Endodermal cell (in vitro differentiated cells): ENCODE measurements around the gene GPR62. TPM values are rescaled to one million over a fixed set of nuclear protein-coding genes. Genes with fewer than 3 reads are reported as not detected.

Source experiments
- DNase-seq: peaks from one replicate; pipeline ENCODE4 v3.0.0-alpha.2; 2017
- H3K27ac ChIP-seq: 2 replicates; pipeline ENCODE4 v1.5.1; 2013; ENCODE audit warnings: mild to moderate bottlenecking, low read depth, low read length, moderate library complexity
- H3K27me3 ChIP-seq: 2 replicates; pipeline ENCODE4 v1.6.1; 2013; ENCODE audit warnings: mild to moderate bottlenecking, low read length, moderate library complexity; ENCODE audit not compliant: insufficient read depth, control insufficient read depth, poor library complexity, severe bottlenecking
- H3K36me3 ChIP-seq: 2 replicates; pipeline ENCODE4 v1.7.0; 2013; ENCODE audit warnings: mild to moderate bottlenecking, low read length, moderate library complexity; ENCODE audit not compliant: control insufficient read depth, insufficient read depth
- H3K4me1 ChIP-seq: one replicate; pipeline ENCODE4 v1.7.0; 2013; ENCODE audit warnings: low read length; ENCODE audit not compliant: control insufficient read depth, insufficient read depth
- H3K4me3 ChIP-seq: 2 replicates; pipeline ENCODE4 v1.5.1; 2013; ENCODE audit warnings: mild to moderate bottlenecking, low read length, moderate library complexity
- H3K9ac ChIP-seq: 2 replicates; pipeline ENCODE4 v1.6.1; 2013; ENCODE audit warnings: mild to moderate bottlenecking, low read length, moderate library complexity; ENCODE audit not compliant: poor library complexity, severe bottlenecking; ENCODE audit errors: extremely low read depth
- H3K9me3 ChIP-seq: 2 replicates; pipeline ENCODE4 v1.6.1; 2013; ENCODE audit warnings: mild to moderate bottlenecking, low read length, moderate library complexity; ENCODE audit not compliant: control insufficient read depth
- H3K27ac Mint-ChIP-seq: 2 replicates; pipeline ENCODE4 v1.8.0; 2020; ENCODE audit warnings: mixed read lengths
- H3K27me3 Mint-ChIP-seq: 2 replicates; pipeline ENCODE4 v1.8.0; 2021; ENCODE audit warnings: mild to moderate bottlenecking, mixed read lengths; ENCODE audit not compliant: insufficient read depth
- H3K36me3 Mint-ChIP-seq: 2 replicates; pipeline ENCODE4 v1.8.0; 2020; ENCODE audit warnings: low read depth, mixed read lengths
- H3K4me1 Mint-ChIP-seq: 2 replicates; pipeline ENCODE4 v1.8.0; 2020; ENCODE audit warnings: mixed read lengths
- H3K4me3 Mint-ChIP-seq: 2 replicates; pipeline ENCODE4 v1.8.0; 2020; ENCODE audit warnings: mild to moderate bottlenecking, moderate library complexity, mixed read lengths
- H3K9me3 Mint-ChIP-seq: 2 replicates; pipeline ENCODE4 v1.8.0; 2020; ENCODE audit warnings: mild to moderate bottlenecking, mixed read lengths
- WGBS, 2 experiments: methylation state at CpG; one replicate each; pipeline versions ENCODE4 v1.1.5 to v1.1.7; 2013; ENCODE audit warnings: missing lambda C conversion rate in 2 of 2, mixed read lengths in 1 of 2; ENCODE audit not compliant: insufficient coverage in 1 of 2, insufficient read length in 1 of 2; 5-methylcytosine and 5-hydroxymethylcytosine counted together
- total RNA-seq, 2 donors: library from RNA; stranded (reverse); fragmentation: NEBNext Ultra II Directional in 1 of 2; extraction: Animal tissue kit (Norgen Biotek cat#: 25700) in 1 of 2; gene quantifications; 2 replicates in 1 of 2; 3 replicates in 1 of 2; pipeline ENCODE4 v1.2.1, GENCODE V29; 2021
- TF ChIP-seq, protein P1 (sequence below): fragments of 200-600 bp; sonication (generic); conservative IDR thresholded peaks from 2 replicates; pipeline ENCODE4 v1.5.0; 2021; ENCODE audit warnings: antibody characterized with exemption, mild to moderate bottlenecking

The GPR62 gene
- total RNA-seq, 2 donors from 2014 or later: 0.40 to 0.44 TPM

DNA sequence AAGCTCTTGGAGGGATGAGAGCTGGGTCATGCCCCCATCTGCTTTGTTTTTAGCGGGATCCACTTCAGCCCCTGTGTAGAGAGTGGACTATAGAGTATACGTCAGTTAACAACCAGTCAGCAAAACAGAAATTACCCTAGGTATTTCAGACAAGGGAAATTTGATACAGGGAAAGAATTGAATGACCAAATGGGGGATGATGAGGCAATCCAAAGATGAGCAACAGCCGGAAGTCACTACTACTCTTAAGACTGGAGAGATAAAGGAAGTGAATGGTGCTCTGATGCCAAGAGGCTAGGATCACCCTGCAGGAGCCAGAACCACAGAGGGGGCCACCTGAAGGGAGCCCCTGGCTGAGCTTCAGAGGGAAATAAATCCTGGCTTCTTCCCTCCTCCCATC lies 1.7 kb upstream of the GPR62 start:
- no peaks in the 10 kb centered on the region for H3K4me1 ChIP-seq
- no peaks in the 10 kb centered on the region for H3K9me3 ChIP-seq
- 83 to 88% methylated on average over 2 to 3 of the region's 3 CpGs for WGBS, 2 experiments
- H3K27ac Mint-ChIP-seq: no peak overlapping the region
- H3K36me3 Mint-ChIP-seq: peaks cover 7% of the 10 kb centered on the region
- peaks cover 46% of the 10 kb centered on the region for H3K27me3 ChIP-seq
- H3K4me1 Mint-ChIP-seq: peaks cover 2% of the 10 kb centered on the region
- H3K9ac ChIP-seq: no peak overlapping the region
- no peaks in the 10 kb centered on the region for H3K9me3 Mint-ChIP-seq
- H3K36me3 ChIP-seq: peaks cover 19% of the 10 kb centered on the region
- H3K27ac ChIP-seq: no peak overlapping the region
- H3K4me3 Mint-ChIP-seq: no peak overlapping the region
- no peak for DNase-seq
- TF ChIP-seq, protein P1, sequence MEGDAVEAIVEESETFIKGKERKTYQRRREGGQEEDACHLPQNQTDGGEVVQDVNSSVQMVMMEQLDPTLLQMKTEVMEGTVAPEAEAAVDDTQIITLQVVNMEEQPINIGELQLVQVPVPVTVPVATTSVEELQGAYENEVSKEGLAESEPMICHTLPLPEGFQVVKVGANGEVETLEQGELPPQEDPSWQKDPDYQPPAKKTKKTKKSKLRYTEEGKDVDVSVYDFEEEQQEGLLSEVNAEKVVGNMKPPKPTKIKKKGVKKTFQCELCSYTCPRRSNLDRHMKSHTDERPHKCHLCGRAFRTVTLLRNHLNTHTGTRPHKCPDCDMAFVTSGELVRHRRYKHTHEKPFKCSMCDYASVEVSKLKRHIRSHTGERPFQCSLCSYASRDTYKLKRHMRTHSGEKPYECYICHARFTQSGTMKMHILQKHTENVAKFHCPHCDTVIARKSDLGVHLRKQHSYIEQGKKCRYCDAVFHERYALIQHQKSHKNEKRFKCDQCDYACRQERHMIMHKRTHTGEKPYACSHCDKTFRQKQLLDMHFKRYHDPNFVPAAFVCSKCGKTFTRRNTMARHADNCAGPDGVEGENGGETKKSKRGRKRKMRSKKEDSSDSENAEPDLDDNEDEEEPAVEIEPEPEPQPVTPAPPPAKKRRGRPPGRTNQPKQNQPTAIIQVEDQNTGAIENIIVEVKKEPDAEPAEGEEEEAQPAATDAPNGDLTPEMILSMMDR: no peak
- H3K4me3 ChIP-seq: no peak overlapping the region
- peaks cover 68% of the 10 kb centered on the region for H3K27me3 Mint-ChIP-seq

- Histone ChIP-seq H3K27ac (no peak overlapping the region), H3K27me3 (peaks cover 40% of the 10 kb centered on the region), H3K9ac (no peak overlapping the region), H3K4me3 (no peak overlapping the region), H3K9me3 (no peaks in the 10 kb centered on the region), H3K4me1 (no peaks in the 10 kb centered on the region), H3K36me3 (peaks cover 23% of the 10 kb centered on the region)
- H3K27me3 Mint-ChIP-seq: peaks cover 66% of the 10 kb centered on the region
- no peak overlapping the region for H3K27ac Mint-ChIP-seq
- H3K36me3 Mint-ChIP-seq: peaks cover 11% of the 10 kb centered on the region
- TF ChIP-seq, protein P1: no peak
- H3K9me3 Mint-ChIP-seq: no peaks in the 10 kb centered on the region
- WGBS, 2 experiments: 88 to 92% methylated on average over 3 to 6 of the region's 6 CpGs
- peaks cover 2% of the 10 kb centered on the region for H3K4me1 Mint-ChIP-seq
- H3K4me3 Mint-ChIP-seq: no peak overlapping the region
- DNase-seq: no peak
Measured at GRCh38 chr3:51954105-51954504, 1.1 kb upstream of the GPR62 start.

DNA sequence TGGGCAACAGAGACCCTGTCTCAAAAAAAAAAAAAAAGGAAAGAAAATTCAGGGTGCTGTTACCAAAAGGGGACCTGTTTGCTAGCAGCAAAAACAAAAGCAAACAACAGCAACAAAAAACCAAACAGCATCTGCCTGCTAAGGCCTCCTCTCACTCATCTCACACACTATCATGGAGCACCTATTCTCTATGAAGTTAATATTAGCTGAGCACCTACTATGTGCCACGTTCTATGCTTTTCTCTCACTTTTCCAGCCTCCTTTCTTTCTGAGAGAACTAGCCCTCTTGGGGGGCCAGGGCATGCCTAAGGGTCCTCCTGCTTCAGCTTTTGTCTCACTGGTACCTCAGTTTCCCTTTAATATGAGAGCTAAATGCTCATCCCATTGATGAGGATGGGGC lies 468 bp upstream of the GPR62 start:
- no peaks in the 10 kb centered on the region for H3K9me3 ChIP-seq
- no peak overlapping the region for H3K4me3 ChIP-seq
- peaks cover 36% of the 10 kb centered on the region for H3K27me3 ChIP-seq
- Mint-ChIP-seq H3K27ac (no peak overlapping the region), H3K9me3 (no peaks in the 10 kb centered on the region), H3K36me3 (peaks cover 11% of the 10 kb centered on the region), H3K4me1 (peaks cover 2% of the 10 kb centered on the region), H3K27me3 (peaks cover 61% of the 10 kb centered on the region), H3K4me3 (no peak overlapping the region)
- peaks cover 28% of the 10 kb centered on the region for H3K36me3 ChIP-seq
- H3K9ac ChIP-seq: no peak overlapping the region
- H3K27ac ChIP-seq: no peak overlapping the region
- DNase-seq: no peak
- no peaks in the 10 kb centered on the region for H3K4me1 ChIP-seq
- TF ChIP-seq, protein P1: no peak
- 93 to 100% methylated on average over 1 of the region's 1 CpG for WGBS, 2 experiments
